HEK293T (cell line): Measurements from ENCODE around the gene SYNE4.

Source experiments
- ARNT ChIP-seq: fragments of 450-650 bp; IDR thresholded peaks from 2 replicates; pipeline ENCODE4 v1.6.1; 2017; ENCODE audit warnings: mild to moderate bottlenecking
- BHLHE40 ChIP-seq: fragments of 450-650 bp; IDR thresholded peaks from 2 replicates; pipeline ENCODE4 v1.6.1; 2016; ENCODE audit warnings: mild to moderate bottlenecking, moderate library complexity, borderline replicate concordance
- CTBP1 ChIP-seq: fragments of 450-650 bp; IDR thresholded peaks from 2 replicates; pipeline ENCODE4 v1.6.1; 2016; ENCODE audit warnings: borderline replicate concordance
- FOXA1 ChIP-seq: fragments of 450-650 bp; IDR thresholded peaks from 2 replicates; pipeline ENCODE4 v1.6.1; 2016; ENCODE audit warnings: mild to moderate bottlenecking
- FOXK2 ChIP-seq: fragments of 450-650 bp; IDR thresholded peaks from 2 replicates; pipeline ENCODE4 v1.6.1; 2016; ENCODE audit warnings: mild to moderate bottlenecking
- FOXM1 ChIP-seq: fragments of 450-650 bp; IDR thresholded peaks from 2 replicates; pipeline ENCODE4 v1.6.1; 2017; ENCODE audit warnings: mild to moderate bottlenecking, borderline replicate concordance
- HDGF ChIP-seq: fragments of 450-650 bp; IDR thresholded peaks from 2 replicates; pipeline ENCODE4 v1.6.1; 2017; ENCODE audit warnings: antibody characterized with exemption, borderline replicate concordance
- L3MBTL2 ChIP-seq: fragments of 450-650 bp; conservative IDR thresholded peaks from 2 replicates; pipeline ENCODE4 v1.6.1; 2016; ENCODE audit warnings: mild to moderate bottlenecking
- LEF1 ChIP-seq: fragments of 450-650 bp; IDR thresholded peaks from 2 replicates; pipeline ENCODE4 v1.6.1; 2017; ENCODE audit warnings: mild to moderate bottlenecking, borderline replicate concordance
- NFRKB ChIP-seq: fragments of 450-650 bp; IDR thresholded peaks from 2 replicates; pipeline ENCODE4 v1.6.1; 2016; ENCODE audit warnings: mild to moderate bottlenecking, moderate library complexity
- PKNOX1 ChIP-seq: fragments of 450-650 bp; IDR thresholded peaks from 2 replicates; pipeline ENCODE4 v1.6.1; 2016
- SP1 ChIP-seq: fragments of 450-650 bp; IDR thresholded peaks from 2 replicates; pipeline ENCODE4 v1.6.1; 2017
- SUZ12 ChIP-seq: fragments of 450-650 bp; IDR thresholded peaks from 2 replicates; pipeline ENCODE4 v1.6.1; 2016; ENCODE audit warnings: mild to moderate bottlenecking
- ZNF384 ChIP-seq: fragments of 450-650 bp; IDR thresholded peaks from 2 replicates; pipeline ENCODE4 v1.6.1; 2016

- TF ChIP-seq L3MBTL2 (no peak), SP1 (no peak), FOXA1 (no peak), FOXK2 (no peak), SUZ12 (no peak), FOXM1 (no peak), HDGF (no peak), LEF1 (no peak), BHLHE40 (no peak), NFRKB (no peak), ZNF384 (no peak), CTBP1 (no peak), ARNT (no peak), PKNOX1 (no peak)
These were observed 31.0 kb downstream of the SYNE4 start for GRCh38 chr19:35977446-35978222.
